ENCODE measurements around the gene PANK3.
"Not testable (repeated sequence)": the region's sequence is repeated elsewhere in the genome, so short reads cannot be mapped to it uniquely, and the experiment has no call there.

The PANK3 gene

GRCh38 chr5:168552146-168552545 lies 27.0 kb downstream of the PANK3 start:
- DNase-seq (ENCODE audit: low read depth, low spot score) = peak; percentile 86

- no peak for DNase-seq (ENCODE audit: low read depth, low spot score)
Observed at GRCh38 chr5:168550656-168551055, 28.5 kb downstream of the PANK3 start.

GRCh38 chr5:168549554-168549953 lies 29.6 kb downstream of the PANK3 start:
- no peak for DNase-seq (ENCODE audit: low read depth, low spot score)

DNA sequence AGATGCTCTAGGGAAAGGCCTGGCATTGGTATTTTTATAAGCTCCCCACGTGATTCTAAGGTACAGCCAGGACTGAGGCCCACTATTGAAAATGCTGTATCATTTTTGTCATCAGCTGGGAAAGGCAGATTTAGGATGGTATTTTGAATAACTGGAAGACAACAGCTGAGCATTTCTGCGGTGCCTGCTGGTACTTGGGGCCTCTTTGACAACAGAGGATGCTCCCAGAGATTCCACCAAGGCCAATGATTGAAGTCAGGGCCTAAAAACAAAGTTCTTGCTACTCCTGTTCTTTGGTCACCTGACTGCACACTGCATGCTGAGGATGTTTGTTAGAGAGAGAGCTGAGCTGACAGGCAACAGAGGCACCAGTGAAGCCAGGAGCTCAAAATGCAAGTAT lies 42.0 kb downstream of the PANK3 start:
- no peak for DNase-seq (ENCODE audit: low read depth, low spot score)

GRCh38 chr5:168534351-168534750 lies 44.8 kb downstream of the PANK3 start:
- not testable (repeated sequence) for DNase-seq (ENCODE audit: low read depth, low spot score)

- no peak for DNase-seq (ENCODE audit: low read depth, low spot score)
Observed at GRCh38 chr5:168531987-168532864, 46.9 kb downstream of the PANK3 start.

GRCh38 chr5:168531191-168531590 lies 48.0 kb downstream of the PANK3 start:
- no peak for DNase-seq (ENCODE audit: low read depth, low spot score)

GRCh38 chr5:168530621-168531150 lies 48.5 kb downstream of the PANK3 start:
- peak; percentile 51 for DNase-seq (ENCODE audit: low read depth, low spot score)

DNA sequence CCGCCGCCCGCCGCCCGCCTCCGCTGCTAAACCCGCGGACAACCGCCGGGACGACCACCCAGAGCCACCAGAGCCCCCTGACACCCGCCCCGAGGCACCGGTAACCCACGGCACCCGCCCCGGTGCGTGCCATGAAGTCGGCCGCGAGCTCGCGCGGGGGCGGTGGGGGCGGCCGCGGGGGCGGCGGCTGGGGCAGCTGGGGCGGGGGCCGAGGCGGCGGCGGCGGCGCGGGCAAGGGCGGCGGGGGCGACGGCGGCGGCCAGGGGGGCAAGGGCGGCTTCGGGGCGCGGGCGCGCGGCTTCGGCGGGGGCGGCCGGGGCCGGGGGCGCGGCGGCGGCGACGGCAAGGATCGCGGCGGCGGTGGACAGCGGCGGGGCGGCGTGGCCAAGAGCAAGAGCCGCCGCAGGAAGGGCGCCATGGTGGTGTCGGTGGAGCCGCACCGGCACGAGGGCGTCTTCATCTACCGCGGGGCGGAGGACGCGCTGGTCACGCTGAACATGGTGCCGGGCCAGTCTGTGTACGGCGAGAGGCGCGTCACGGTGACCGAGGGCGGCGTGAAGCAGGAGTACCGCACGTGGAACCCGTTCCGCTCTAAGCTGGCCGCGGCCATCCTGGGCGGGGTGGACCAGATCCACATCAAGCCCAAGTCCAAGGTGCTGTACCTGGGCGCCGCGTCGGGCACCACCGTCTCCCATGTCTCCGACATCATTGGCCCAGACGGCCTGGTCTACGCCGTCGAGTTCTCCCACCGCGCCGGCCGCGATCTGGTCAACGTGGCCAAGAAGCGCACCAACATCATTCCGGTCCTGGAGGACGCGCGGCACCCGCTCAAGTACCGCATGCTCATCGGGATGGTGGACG lies 49.6 kb downstream of the PANK3 start:
- DNase-seq (ENCODE audit: low read depth, low spot score) = peak; percentile 46

DNA sequence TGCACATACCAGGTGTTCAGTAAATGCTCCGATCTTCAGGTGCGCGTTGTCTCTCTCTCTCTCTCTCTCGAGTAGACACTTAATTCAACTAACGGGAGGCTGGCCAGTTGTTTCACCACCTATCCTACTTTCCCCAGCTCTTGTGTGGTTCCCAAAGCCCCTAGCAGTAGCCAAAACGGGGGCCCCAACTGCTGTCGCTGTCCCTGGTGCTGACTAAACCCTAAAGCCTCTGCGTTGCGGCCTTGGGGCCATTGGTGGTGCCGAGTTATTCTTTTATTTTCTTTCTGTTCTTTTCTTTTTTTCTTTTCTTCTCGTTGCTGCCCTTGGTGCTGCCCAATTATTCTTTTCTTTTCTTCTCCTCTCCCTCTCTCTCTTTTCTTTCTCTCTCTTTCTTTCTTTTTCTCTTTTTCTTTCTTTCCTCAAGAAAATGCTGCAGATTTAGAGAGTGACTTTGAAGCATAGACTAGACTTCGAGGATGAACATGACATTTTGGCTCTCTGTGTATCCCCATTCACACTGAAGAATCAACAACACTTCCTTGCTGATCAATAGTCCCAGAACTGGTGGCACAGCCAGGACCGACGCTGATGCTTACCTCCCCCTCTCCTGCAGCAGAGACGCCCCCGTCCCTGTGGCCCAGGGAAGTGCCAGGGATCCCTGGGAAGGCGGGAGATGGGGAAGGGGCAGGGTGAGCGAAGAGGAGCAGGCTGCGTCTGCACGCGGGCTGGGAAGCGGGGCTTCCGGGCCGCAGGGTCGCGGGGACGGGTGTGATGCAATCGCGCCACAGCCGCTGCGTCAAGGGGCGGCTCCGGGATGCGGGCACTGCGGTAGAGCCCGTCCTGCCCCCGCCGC lies 50.4 kb downstream of the PANK3 start, which contains the start of gene FBLL1:
Gene FBLL1, plus strand, starts transcription at position 785 of the 853 bp plus-strand sequence. CDS start 200 bp downstream, outside the sequence.
- DNase-seq (ENCODE audit: low read depth, low spot score) = peak; percentile 64

DNA sequence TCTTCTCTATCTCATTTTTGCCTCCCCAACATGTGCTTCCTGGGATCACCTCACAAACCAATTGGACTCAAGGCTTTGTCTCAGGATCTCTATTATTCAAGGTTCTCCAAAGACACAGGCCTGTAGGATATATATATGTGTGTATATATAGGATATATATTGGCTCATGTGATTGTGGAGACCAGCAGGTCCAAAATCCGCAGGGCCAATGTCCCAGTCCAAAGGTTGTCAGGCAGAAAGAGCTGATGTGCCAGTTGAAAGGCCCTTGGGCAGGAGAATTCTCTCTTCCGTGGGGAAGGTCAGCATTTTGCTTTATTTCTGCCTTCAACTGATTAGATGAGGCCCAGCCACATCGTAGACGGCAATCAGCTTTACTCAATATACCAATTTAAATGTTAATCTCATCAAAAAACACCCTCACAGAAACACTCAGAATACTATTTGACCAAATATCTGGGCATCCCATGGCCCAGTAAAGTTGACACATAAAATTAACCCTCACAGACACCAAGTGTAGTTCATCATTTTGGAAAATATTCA lies 51.3 kb downstream of the PANK3 start:
- DNase-seq (ENCODE audit: low read depth, low spot score) = no peak

GRCh38 chr5:168525856-168526255 lies 53.3 kb downstream of the PANK3 start:
- no peak for DNase-seq (ENCODE audit: low read depth, low spot score)

- no peak for DNase-seq (ENCODE audit: low read depth, low spot score)
Observed at GRCh38 chr5:168513861-168514428, 65.2 kb downstream of the PANK3 start.

GRCh38 chr5:168502563-168503237 lies 76.5 kb downstream of the PANK3 start:
- DNase-seq (ENCODE audit: low read depth, low spot score) = no peak
